Fibroblast of lung (primary cell): ENCODE results near the gene TLL1. TPM values are rescaled to one million over a fixed set of nuclear protein-coding genes. Genes with fewer than 3 reads are reported as not detected.
A peak's percentile ranks its signal among the peaks of the same experiment; 100 is the strongest.

ENCODE experiments used
- DNase-seq, 2 donors: peaks; one replicate each; pipeline versions ENCODE4 v3.0.0 to v3.0.0-alpha.2; 2010; ENCODE audit warnings: low read depth in 2 of 2
- H2AFZ ChIP-seq: 2 replicates; pipeline ENCODE4 v1.5.1; 2012; ENCODE audit warnings: low read length, control low read depth, inconsistent platforms
- H3K27ac ChIP-seq: 2 replicates; pipeline ENCODE4 v1.5.1; 2011; ENCODE audit warnings: low read length, control low read depth; ENCODE audit not compliant: insufficient read depth
- H3K27me3 ChIP-seq: 2 replicates; pipeline ENCODE4 v1.5.1; 2011; ENCODE audit warnings: mild to moderate bottlenecking, low read length; ENCODE audit not compliant: control insufficient read depth, insufficient read depth
- H3K36me3 ChIP-seq: 2 replicates; pipeline ENCODE4 v1.5.1; 2011; ENCODE audit warnings: low read length; ENCODE audit not compliant: control insufficient read depth, insufficient read depth
- H3K4me1 ChIP-seq: 2 replicates; pipeline ENCODE4 v1.5.1; 2011; ENCODE audit warnings: low read length; ENCODE audit not compliant: control insufficient read depth, insufficient read depth; ENCODE audit errors: extremely low read depth
- H3K4me2 ChIP-seq: 2 replicates; pipeline ENCODE4 v1.5.1; 2011; ENCODE audit warnings: low read length, control low read depth; ENCODE audit not compliant: insufficient read depth; ENCODE audit errors: extremely low read depth
- H3K4me3 ChIP-seq, 4 experiments: fragments of 200-600 bp in 1 of 4; sonication (generic) in 1 of 4; replicated peaks in 1 of 4; 2 replicates each; pipeline ENCODE4 v1.5.1; 2011 to 2016; ENCODE audit warnings: low read length in 4 of 4, low read depth in 3 of 4, mild to moderate bottlenecking in 3 of 4, control low read depth in 2 of 4, inconsistent platforms in 1 of 4, mixed read lengths in 1 of 4; ENCODE audit not compliant: insufficient read depth in 1 of 4; ENCODE audit errors: control extremely low read depth in 1 of 4
- H3K79me2 ChIP-seq: 2 replicates; pipeline ENCODE4 v1.5.1; 2012; ENCODE audit warnings: mild to moderate bottlenecking, low read length, inconsistent platforms; ENCODE audit not compliant: control insufficient read depth, insufficient read depth
- H3K9ac ChIP-seq: 2 replicates; pipeline ENCODE4 v1.5.1; 2011; ENCODE audit warnings: mild to moderate bottlenecking, low read length, control low read depth; ENCODE audit not compliant: insufficient read depth
- H3K9me3 ChIP-seq: 2 replicates; pipeline ENCODE4 v1.5.1; 2012; ENCODE audit warnings: low read depth, low read length; ENCODE audit not compliant: control insufficient read depth, insufficient read depth
- H4K20me1 ChIP-seq: 2 replicates; pipeline ENCODE4 v1.5.1; 2011; ENCODE audit warnings: low read length; ENCODE audit not compliant: control insufficient read depth, insufficient read depth; ENCODE audit errors: extremely low read depth
- CTCF ChIP-seq, 2 donors: IDR thresholded peaks in 1 of 2; conservative IDR thresholded peaks in 1 of 2; 1 replicate in 1 of 2; 2 replicates in 1 of 2; pipeline ENCODE4 v1.5.1; 2011 to 2012; ENCODE audit warnings: low read length in 2 of 2, control low read depth in 1 of 2, inconsistent platforms in 1 of 2, low read depth in 1 of 2, mild to moderate bottlenecking in 1 of 2
- EZH2 ChIP-seq: IDR thresholded peaks from 2 replicates; pipeline ENCODE4 v1.5.1; 2012; ENCODE audit warnings: low read length, control low read depth, mild to moderate bottlenecking; ENCODE audit errors: missing control alignments
- polyA plus RNA-seq, 2 donors: library from polyadenylated mRNA; depleted of rRNA in 1 of 2; stranded (reverse) in 1 of 2; unstranded in 1 of 2; fragments of >200 nt; gene quantifications; 2 replicates each; pipeline ENCODE4 v1.2.1, GENCODE V29; 2011 to 2012; ENCODE audit warnings: missing spikeins in 1 of 2
- total RNA-seq: library from RNA; depleted of rRNA; stranded (reverse); fragments of >200 nt; gene quantifications from 2 replicates; pipeline ENCODE4 v1.2.1, GENCODE V29; 2014

The TLL1 gene
- total and polyA plus RNA-seq, 2 donors (not counting 1 experiment from before 2014, with no cell fraction given) = 0.33 to 2.7 TPM

GRCh38 chr4:165971933-165972332, 98.9 kb downstream of the TLL1 start:
- H3K4me1 ChIP-seq = no peaks in the 10 kb centered on the region
- no peak overlapping the region for H3K27ac ChIP-seq
- no peak overlapping the region for H3K4me3 ChIP-seq
- no peaks in the 10 kb centered on the region for H4K20me1 ChIP-seq
- H3K9ac ChIP-seq = no peak overlapping the region
- H3K27me3 ChIP-seq = no peaks in the 10 kb centered on the region
- H3K4me2 ChIP-seq = no peak overlapping the region
- H2AFZ ChIP-seq = no peak overlapping the region
- H3K79me2 ChIP-seq = no peaks in the 10 kb centered on the region
- no peaks in the 10 kb centered on the region for H3K9me3 ChIP-seq
- no peak for TF ChIP-seq EZH2
- TF ChIP-seq CTCF (conservative IDR thresholded peaks at IDR 0.05 in 1 of 2, IDR thresholded peaks at IDR 0.05 in 1 of 2; ENCODE audit: low read depth in 1 of 2, low read length in 2 of 2) = no peak
- peak in 1 of 2 donors; percentile 53 for DNase-seq
- H3K36me3 ChIP-seq = no peaks in the 10 kb centered on the region

- Histone ChIP-seq H3K27me3 (no peaks in the 10 kb centered on the region), H3K9ac (no peak overlapping the region), H3K79me2 (no peaks in the 10 kb centered on the region), H4K20me1 (no peaks in the 10 kb centered on the region), H3K4me1 (no peaks in the 10 kb centered on the region), H3K4me2 (no peak overlapping the region), H3K36me3 (no peaks in the 10 kb centered on the region), H2AFZ (no peak overlapping the region), H3K4me3 (no peak overlapping the region), H3K27ac (no peak overlapping the region), H3K9me3 (no peaks in the 10 kb centered on the region)
- peak in 1 of 2 donors; percentile 25 for DNase-seq
- TF ChIP-seq EZH2 = no peak
- no peak for TF ChIP-seq CTCF (conservative IDR thresholded peaks at IDR 0.05 in 1 of 2, IDR thresholded peaks at IDR 0.05 in 1 of 2; ENCODE audit: low read depth in 1 of 2, low read length in 2 of 2)
These were observed 99.7 kb downstream of the TLL1 start for GRCh38 chr4:165972747-165973146.

GRCh38 chr4:165982934-165983333, 109.9 kb downstream of the TLL1 start:
- no peaks in the 10 kb centered on the region for H3K9me3 ChIP-seq
- DNase-seq = peak in 1 of 2 donors; percentile 23
- no peaks in the 10 kb centered on the region for H3K36me3 ChIP-seq
- H3K9ac ChIP-seq = no peak overlapping the region
- H3K4me3 ChIP-seq = no peak overlapping the region
- no peaks in the 10 kb centered on the region for H3K79me2 ChIP-seq
- H3K27me3 ChIP-seq = no peaks in the 10 kb centered on the region
- H4K20me1 ChIP-seq = no peaks in the 10 kb centered on the region
- TF ChIP-seq EZH2 (no peak), CTCF (conservative IDR thresholded peaks at IDR 0.05 in 1 of 2, IDR thresholded peaks at IDR 0.05 in 1 of 2; ENCODE audit: low read depth in 1 of 2, low read length in 2 of 2) (no peak)
- H3K4me2 ChIP-seq = no peak overlapping the region
- no peak overlapping the region for H3K27ac ChIP-seq
- no peak overlapping the region for H2AFZ ChIP-seq
- H3K4me1 ChIP-seq = no peaks in the 10 kb centered on the region
